NCI-H1092 treated with DMSO at 0.1 percent for 48 hours (cell line): ENCODE measurements around the gene COL26A1.
A peak's percentile ranks its signal among the peaks of the same experiment; 100 is the strongest.
"Not testable (repeated sequence)": the region's sequence is repeated elsewhere in the genome, so short reads cannot be mapped to it uniquely, and the experiment has no call there.

ENCODE experiments used
- DNase-seq: peaks from one replicate; lab custom pipeline; 2025; lab: John Stamatoyannopoulos, UW

The COL26A1 gene

DNA sequence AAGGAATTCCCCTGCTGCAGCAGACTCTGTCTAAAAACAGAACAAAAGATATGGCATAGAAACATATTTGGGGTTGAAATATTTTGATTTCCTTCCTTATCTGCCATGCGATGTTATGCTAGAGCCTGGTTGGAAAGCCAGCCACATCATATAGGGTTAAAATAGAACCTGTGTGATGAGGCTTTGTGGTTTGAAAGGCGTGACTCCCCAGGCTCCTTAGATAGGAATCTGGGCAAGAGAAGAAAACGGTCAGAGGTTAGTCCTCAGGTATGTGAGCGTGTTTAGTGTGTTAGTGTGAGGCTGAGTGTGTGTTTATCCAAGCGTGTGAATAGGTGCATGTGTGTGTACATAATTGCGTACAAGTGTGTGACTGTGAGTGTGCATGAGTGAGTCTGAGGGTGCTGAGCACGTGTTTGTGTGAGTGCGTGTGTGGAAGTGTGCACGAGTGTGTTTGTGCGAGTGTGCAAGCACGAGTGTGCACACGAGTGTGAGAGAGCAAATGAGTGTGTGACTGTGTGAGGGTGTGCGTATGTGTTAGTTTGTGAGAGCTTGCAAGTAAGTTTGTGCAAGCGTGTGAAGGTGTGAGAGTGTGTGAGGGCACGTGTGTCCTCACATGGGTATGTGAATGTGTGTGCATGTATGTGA lies 79.9 kb downstream of the COL26A1 start:
- DNase-seq = no peak

DNA sequence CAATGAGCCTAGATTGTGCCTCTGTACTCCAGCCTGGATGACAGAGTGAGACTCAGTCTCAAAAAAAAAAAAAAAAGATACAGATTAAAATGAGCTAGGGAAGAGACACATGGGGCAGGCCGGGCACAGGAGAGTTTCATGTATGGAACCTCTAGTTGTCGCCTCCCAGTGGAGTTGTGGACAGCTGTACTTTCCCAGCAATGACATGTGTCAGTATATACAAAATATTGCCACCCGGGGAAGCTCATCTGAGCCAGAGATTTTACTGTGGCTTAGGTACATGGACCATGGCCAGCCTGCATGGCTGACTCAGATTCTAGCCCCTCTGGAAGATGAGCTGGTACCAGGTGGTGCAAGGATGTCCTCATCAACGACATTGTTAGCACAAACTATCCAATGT lies 87.4 kb downstream of the COL26A1 start:
- DNase-seq = no peak

DNA sequence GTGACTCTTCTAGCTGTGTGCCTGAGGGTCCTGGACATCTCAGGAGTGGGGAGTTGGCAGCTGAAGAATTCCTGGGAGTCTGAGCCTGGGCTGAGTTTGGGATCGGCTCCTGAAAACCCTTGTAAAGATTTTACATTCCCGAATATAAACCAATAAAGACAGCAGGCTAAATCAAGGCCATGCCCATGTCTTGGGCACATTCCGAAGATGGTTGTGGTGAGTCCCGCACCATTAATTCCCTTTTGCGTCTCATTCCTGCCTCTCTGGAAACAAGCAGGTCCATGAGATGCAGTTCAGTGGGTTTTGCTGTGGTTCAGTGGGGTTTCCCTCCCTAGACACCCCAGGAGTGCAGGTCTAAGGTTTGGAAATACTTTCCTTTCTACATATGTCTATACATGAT lies 90.9 kb downstream of the COL26A1 start:
- no peak for DNase-seq

DNA sequence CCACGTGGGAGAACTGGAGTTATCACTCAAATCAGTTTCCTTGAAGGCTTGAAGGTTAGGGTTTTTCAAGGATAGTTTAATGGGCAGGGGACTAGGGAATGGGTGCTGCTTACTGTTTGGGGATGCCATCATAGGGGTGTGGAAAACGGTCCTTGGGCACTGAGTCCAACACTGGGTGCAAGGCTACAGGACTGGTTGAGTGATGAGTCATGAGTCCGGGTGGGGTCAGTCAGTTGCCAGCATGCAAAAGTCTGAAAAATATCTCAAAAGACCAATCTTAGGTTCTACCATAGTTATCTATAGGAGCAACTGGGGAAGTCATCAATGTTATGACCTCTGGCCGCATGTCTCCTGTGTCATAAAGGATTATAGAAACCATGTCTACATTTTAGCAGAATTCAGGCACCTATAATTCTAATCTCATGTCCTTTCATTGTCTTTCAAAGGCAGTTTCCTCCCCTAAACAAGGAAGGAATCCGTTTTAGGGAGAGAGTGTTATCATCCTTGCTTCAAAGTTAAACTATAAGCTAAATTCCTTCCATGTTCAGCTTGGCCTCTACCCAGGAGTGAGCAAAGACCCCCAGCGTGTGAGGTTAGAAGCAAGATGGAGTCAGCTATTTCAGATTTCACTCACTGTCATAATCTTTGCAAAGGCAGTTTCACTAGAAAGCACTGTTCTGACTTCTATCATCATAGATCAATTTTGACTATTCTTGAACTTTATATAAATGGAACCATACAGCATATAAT lies 94.5 kb downstream of the COL26A1 start:
- no peak for DNase-seq

DNA sequence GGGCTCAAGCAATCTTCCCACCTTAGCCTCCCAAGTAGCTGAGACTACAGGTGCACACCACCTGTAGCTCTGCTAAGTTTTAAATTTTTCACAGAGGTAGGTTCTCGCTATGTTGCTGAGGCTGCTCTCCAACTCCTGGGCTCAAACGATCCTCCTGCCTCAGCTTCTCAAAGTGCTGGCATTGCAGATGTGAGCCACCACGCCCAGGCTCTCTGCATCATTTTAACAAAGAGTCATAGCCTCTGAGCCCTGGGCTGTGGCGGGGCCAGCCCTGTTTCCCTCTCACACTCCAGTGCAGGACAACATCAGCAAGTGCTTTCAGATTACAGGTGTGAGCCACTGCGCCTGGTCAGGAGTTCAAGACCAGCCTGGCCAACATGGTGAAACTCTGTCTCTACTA lies 102.5 kb downstream of the COL26A1 start:
- no peak for DNase-seq

DNA sequence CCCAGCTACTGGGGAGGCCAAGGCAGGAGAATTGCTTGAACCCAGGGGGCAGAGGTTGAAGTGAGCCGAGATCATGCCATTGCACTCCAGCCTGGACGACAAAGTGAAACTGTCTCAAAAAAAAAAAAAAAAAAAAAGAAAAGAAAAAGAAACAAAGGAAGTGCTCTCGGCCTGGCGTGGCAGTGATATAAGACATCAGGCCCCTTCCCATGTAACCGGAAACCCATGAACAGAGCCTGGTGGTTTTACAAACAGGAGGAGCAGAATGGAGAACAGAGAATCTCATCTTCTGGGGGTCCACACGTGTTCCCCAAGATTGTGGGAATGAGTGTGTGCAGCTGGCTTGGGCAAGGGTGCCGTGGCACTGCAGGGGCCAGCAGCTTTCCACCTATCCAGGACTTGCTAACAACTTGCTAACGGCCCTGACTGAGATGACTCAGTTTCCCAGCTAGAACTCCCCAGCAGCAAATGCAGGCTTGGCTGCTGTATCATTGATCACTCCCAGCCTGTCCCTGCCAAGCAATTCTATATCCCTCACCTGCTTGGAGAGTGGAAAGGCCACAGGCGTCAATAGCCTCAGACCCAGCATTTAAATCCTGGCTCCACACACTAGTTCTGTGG lies 103.0 kb downstream of the COL26A1 start:
- DNase-seq = no peak

DNA sequence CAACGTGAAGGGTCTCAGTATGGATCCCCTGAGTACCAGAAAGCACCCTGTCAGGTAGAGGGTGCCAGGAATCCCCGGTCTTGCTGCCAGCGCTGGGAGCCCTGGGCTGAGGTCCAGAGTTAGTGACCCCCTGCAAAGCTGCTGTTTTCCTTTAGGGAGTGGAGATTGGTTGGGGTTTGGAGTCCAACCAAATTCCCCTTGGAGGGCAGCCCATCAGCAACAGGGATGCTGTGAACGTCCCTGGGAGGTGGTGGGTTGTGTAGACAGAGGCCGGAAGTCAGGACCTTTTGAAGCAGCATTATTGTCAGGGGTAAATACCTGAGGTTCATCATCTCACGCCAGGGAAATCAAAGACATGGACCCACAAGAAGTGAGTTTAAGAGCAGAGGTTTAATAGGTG lies 104.2 kb downstream of the COL26A1 start:
- peak; percentile 10 for DNase-seq

DNA sequence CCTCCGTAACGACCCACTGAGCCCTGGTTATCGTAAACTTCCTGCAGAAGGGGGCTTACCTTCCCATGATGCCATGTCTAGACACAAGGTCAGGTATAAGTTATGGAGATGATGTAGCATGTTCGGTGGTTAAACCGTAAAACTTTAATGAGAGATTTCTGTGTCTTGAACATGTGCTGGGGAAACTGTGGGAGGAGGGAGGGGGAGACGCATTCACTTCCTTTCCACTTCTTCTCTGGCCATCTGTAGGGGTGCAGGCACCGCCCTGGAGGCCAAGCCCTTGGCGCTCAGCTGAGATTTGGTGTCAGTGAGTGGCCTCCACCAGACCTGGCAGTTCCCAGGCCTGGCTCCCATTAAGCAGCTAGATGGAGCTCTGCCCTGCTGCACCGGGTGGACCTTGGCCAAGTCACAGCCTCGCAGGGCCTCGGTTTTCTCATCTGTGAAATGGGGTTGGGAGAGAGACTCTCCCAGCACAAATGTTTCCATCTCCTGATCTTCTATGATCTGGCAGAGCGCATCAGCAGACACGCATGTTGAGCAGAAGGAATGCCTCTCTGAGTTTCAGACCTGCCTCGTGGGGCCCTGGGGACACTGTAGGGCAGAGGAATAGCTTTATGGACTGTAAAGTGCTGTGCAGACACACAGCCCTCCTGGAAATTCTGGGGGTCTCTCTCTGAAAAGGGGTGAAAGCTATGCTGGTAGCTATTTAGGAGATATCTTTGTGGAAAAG lies 106.0 kb downstream of the COL26A1 start:
- no peak for DNase-seq

DNA sequence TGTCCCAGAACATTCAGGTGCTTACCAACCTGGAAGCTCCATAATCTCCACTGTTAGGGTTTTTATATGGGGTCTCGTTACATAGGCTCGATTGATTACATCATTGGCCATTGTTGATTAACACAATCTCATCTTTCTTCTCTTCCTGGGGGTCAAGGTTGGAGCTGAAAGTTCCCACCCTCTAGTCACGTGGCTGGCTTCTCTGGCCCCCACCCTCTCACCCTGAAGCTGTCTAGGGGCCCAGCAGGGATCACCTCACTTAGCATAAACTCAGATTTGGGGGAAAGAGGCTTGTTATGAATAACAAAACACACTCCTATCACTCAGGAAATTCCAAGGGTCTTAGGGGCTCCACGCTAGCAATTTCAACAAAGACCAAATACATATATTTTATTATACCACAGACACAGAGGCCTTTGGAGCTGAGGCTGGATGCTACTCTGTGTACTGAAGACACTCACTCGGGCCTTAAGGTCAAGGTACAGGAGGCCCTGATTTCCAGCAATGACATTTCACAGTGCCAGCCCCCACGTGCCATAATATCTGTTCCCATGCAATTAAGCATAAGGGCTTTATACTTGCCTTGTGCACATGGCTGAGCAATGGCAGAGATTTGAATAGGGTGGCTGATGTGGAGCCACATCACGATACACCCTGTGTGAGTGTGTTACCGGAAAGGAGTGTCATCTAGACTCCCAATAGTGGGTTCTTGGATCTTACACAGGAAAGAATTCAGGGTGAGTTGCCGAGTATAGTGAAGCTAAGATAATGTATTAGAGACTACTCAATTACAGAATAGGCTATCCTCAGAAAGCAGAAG lies 108.2 kb downstream of the COL26A1 start:
- no peak for DNase-seq

DNA sequence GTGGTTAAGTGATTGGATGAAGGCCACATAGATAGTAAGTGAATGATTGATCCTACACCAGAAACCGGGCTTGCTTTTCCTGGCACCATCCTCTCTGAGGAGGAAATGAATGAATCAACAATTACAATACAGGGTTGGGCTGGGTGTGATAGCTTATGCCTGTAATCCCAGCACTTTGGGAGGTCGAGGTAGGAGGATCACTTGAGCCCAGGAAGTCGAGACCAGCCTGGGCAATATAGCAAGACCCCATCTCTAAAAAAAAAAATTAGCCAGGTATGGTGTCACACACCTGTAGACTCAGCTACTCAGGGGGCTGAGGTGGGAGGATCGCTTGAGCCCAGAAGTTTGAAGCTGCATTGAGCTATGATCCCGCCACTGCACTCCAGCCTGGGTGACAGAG lies 111.5 kb downstream of the COL26A1 start:
- no peak for DNase-seq

DNA sequence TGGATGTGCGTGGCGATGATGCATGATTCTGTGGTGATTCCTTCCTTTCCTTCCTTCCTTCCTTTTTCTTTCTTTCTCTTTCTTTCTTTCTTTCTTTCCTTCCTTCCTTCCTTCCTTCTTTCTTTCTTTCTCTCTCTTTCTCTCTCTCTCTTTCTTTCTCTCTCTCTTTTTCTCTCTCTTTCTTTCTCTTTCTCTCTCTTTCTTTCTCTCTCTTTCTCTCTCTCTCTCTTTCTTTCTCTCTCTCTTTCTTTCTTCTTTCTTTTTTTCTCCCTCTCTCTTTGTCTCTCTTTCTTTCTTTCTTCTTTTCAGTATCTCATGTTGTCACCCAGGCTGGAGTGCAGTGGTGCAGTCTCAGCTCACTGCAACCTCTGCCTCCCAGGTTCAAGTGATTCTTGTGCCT lies 113.0 kb downstream of the COL26A1 start:
- DNase-seq = not testable (repeated sequence)

DNA sequence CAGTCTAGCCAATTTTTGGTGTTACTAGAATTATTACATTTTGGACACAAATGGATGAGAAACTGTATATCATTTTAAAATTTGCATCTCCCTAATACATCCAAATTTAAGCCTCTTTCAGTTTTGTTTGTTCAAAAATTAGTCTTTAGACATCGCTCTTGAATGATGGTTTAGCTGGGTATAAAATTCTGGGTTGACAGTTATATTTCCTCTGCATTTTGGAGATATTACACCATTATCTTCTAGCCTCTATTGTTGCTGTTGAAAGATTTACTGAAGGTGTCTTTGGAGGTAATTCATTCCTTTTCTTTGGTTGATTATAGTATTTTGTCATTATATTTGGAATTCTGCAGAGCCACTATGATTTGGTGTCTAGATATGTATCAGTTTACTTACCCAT lies 116.5 kb downstream of the COL26A1 start:
- DNase-seq = no peak

DNA sequence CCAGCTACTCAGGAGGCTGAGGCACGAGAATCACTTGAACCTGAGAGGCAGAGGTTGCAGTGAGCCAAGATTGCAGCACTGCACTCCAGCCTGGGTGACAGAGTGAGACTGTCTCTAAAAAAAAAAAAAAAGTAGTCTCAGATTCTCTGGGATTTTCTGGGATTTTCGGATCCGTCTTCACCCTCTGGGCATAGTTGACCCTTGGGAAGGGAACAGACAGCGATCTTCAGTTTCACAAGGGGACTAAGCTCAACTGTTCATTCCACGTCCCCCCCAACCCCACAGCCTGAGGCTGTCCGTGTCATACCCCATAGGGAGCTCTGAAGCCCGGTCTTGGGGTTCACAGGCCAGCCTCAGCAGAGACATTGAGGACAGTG lies 123.4 kb downstream of the COL26A1 start:
- DNase-seq = not testable (repeated sequence)

DNA sequence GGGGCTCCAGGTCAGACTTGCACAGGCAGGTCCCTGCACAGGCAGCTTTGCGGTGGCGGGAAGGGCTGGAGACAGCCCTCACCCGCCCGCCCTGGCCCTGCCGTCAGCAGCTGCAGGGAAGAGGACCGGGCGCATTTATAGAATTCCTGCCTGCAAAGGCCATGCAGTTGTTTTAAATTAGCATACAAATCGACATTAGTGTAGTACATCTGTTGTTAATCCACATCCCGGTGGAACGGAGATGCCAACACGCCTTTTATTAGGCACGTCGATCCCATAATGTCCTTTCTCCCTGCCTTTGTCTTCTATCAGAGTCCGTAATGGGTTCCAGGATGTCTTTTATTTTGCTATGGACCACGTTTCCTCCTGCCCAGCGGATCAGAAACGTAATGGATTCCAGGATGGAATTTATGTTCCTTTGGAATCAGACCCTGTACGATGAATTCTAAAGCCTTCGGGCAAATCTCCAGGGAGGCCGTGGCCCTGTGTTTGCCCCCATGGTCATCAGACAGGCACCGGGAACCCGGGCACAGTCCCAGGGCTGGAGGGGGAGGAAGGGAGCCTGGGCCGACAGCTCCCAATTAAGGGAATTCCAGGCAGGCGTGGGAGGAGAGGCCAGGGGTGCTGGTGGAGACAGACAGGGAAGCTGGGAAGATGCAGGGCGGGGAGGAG lies 123.9 kb downstream of the COL26A1 start:
- DNase-seq = no peak

DNA sequence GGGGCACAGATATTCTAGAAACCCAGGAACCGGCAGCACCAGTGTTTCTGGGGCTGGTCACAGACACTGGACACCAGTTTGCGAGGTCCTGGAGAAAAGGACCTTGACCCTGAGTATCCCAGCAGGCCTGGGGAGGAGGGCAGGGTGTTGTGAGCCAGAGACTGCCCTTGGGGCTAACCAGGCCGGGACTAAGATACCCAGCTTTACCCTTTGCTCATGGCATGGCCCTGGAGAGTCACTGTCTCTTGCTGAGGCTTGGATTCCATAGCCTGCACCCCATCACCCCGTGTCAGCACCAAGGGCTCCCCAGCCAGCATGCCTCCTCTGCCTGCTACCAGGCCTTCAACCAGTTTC lies 124.4 kb downstream of the COL26A1 start:
- no peak for DNase-seq

DNA sequence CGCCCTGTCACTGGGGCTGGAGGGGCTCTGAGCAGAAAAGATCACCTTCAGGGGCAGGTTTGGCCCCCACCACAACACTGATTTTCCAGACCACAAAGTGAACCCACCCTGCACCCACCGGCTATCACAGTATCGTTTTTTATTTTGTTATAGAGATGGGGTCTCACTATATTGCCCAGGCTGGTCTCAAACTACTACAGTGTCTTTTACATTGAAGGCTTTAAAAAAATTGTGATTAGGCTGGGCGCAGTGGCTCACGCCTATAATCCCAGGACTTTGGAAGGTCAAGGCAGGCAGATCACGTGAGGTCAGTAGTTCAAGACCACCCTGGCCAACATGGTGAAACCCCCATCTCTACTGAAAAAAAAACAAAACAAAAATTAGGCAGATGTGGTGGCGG lies 125.1 kb downstream of the COL26A1 start:
- no peak for DNase-seq

DNA sequence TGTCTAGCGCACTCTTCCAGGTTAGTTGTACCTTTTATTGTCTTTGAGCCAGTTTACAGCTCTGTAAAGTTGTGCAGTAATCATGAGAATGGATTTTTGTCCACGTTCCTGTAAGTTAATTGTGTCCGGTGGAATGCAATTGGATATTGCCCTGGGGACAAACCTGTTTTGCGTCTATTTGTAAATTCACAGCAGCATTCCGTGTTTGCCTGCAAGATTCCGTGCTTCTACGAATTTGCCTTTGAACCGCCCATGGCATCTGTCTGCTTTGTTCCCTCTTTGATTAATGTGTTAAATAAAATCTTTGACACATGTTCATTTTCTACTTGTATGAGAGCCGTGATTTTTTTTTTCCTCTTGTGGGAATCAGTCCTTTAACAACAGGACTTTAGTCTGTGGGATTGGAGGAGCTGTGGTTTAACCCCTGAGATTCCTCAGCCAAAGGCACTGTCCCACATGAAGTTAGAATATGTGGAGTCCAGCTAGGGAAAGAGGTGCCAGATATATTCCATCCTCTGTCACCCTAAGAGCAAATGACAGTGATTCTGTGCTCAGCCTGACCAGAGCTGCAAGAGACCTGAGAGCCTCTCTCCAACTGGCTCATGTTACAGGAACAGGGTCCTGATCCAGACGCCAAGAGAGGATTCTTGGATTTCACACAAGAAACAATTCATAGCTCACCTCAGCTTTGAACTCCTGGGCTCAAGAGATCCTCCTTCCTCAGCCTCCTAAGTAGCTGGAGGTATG lies 126.3 kb downstream of the COL26A1 start:
- DNase-seq = no peak

DNA sequence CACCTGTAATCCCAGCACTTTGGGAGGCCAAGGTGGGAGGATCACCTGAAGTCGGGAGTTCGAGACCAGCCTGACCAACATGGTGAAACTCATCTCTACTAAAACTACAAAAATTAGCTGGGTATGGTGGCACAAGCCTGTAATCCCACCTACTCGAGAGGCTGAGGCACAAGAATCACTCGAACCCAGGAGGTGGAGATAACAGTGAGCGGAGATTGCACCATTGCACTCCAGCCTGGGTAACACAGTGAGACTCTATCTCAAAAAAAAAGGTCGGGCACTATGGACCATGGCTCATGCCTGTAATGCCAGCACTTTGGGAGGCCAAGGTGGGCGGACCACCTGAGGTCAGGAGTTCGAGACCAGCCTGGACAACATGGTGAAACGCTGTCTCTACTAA lies 127.8 kb downstream of the COL26A1 start:
- not testable (repeated sequence) for DNase-seq

DNA sequence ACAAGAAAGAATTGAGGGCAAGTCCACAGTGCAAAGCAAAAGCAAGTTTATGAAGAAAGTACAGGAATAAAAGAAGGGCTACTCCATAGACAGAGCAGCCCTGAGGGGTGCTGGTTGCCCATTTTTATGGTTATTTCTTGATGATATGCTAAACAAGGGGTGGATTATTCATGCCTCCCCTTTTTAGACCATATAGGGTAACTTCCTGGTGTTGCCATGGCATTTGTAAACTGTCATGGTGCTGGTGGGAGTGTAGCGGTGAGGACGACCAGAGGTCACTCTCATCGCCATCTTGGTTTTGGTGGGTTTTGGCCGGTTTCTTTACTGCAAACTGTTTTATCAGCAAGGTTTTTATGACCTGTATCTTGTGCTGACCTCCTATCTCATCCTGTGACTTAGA lies 128.8 kb downstream of the COL26A1 start:
- not testable (repeated sequence) for DNase-seq

DNA sequence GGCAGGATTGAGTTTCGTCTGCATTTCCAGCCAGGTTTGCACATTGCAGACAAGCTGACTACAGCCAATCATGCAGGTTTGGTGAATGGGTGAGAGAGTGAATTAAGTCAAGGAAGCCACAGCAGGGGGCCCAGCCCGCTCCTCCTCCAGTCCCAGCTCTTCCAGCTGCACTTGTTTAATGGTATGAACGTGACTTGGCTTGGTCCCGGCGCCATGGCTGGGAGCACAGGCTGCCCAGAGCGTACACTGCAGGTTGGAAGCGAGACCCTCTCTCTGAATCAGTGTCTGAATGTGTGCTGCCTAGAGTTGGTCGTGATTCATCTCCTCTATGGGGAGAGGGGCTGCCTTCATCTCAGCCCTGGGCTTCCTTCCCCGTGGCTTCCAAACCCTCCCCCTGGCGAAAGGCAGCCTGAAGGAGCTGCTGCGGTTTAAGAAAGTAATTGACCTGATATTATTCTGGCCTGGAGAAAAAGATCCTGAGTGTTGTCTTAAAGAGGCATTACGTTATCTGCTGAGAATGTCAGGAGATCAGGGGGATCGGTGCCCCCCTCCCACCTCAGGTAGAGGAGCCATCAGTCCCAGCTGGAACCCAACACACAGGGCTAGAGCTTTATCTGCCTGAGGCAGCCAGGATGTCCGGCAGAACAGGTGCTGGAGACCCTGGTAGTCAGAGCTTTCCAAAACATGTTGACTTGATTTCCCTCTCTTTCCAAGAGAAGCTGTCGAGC lies 132.1 kb downstream of the COL26A1 start:
- DNase-seq = no peak
